ENCODE data around the gene CNOT9. TPM values are rescaled to one million over a fixed set of nuclear protein-coding genes. Genes with fewer than 3 reads are reported as not detected.

The CNOT9 gene
- total and polyA plus RNA-seq, 12 donors = 15.7 to 28.2 (median 20.5) TPM

DNA sequence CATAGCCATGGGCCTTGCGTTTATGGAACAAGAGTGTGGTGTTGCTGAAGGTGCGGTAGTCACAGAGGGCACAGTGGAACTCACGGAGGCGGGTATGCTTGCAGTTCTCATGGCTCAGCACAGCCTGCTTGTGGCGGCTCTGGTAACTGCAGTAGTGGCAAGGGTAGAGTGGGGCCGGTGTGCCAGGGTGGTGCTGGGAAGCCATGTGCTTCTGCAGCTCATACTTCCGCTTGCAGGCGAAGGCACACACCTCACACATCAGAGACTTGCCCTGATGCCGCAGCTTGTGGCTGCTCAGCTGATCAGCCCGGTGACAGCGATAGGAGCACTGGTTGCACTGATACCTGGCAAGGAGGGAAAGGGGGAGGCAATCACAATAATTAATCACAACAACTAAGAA is 76.1 kb downstream of the CNOT9 start:
- intact Hi-C loops (cut with DNase I) = loop anchor here in 5 of 10 donors (5.0 to 10.0 kb wide), 6 partner anchors 52 to 240 kb away; partner anchors contain the start of genes VIL1 (in 2 of the 5), CNOT9 (in 1 of the 5) and USP37 (in 1 of the 5)
- no peak for ATAC-seq
- H3K27me3 ChIP-seq = no peaks in the 10 kb centered on the region
- TF ChIP-seq CTCF (IDR thresholded peaks at IDR 0.05) = no peak
- no peak overlapping the region for H3K4me3 ChIP-seq
- H3K4me1 ChIP-seq = peaks cover 0 to 4% (median 0%) of the 10 kb centered on the region in 9 donors
- 95 to 97% methylated on average over 11 of the region's 11 CpGs for WGBS, 2 donors
- H3K27ac ChIP-seq = no peak overlapping the region
- no peak for DNase-seq
- H3K36me3 ChIP-seq = peaks cover 4 to 100% (median 75%) of the 10 kb centered on the region in 9 donors
- no peaks in the 10 kb centered on the region for H3K9me3 ChIP-seq

DNA sequence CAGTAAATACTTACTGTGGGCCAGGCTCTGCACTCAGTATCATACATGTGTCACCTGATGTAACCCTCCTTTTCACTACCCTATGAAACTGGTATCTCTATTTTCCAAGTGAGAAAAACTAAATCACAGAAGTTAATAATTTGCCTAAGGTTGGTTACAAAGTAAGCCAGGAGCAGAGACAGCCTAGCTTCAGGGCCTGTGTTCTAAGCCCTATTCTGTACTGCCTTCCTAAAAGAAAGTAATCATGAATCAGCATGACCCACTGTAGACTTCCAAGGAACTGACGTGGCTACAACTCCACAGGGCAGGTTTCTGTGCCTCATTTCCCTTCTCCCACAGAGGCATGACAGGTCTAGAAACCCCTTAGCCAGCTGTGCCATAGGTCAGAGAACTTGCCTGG is 76.5 kb downstream of the CNOT9 start:
- intact Hi-C loops (cut with DNase I) = loop anchor here in 5 of 10 donors (5.0 to 10.0 kb wide), 6 partner anchors 53 to 240 kb away; partner anchors contain the start of genes VIL1 (in 2 of the 5), CNOT9 (in 1 of the 5) and USP37 (in 1 of the 5)
- 91 to 93% methylated on average over 1 of the region's 1 CpG for WGBS, 2 donors
- Histone ChIP-seq H3K27me3 (no peaks in the 10 kb centered on the region), H3K4me1 (peaks cover 0 to 4% (median 0%) of the 10 kb centered on the region in 9 donors), H3K4me3 (no peak overlapping the region), H3K27ac (no peak overlapping the region), H3K9me3 (no peaks in the 10 kb centered on the region), H3K36me3 (peaks cover 4 to 100% (median 76%) of the 10 kb centered on the region in 9 donors)
- DNase-seq (no peak), ATAC-seq (no peak)
- TF ChIP-seq CTCF (IDR thresholded peaks at IDR 0.05) = no peak

Other genes with a start within 250 kb of the CNOT9 start
- gene CATIP, start 212.0 kb upstream of the CNOT9 start, total RNA-seq = not detected
- under 1 TPM in 1 of 2 donors, not detected in 1; 0.04 TPM for gene CATIP, start 212.0 kb upstream of the CNOT9 start, polyA plus RNA-seq
- gene SLC11A1, start 186.6 kb upstream of the CNOT9 start, total RNA-seq = 1 to 10 TPM in 9 of 10 donors, under 1 TPM in 1; 0.64 to 9.1 (median 4.0) TPM
- 1 to 10 TPM; 4.5 to 8.0 TPM for gene SLC11A1, start 186.6 kb upstream of the CNOT9 start, polyA plus RNA-seq
- 100 to 1,000 TPM in 2 of 10 donors, 10 to 100 TPM in 8; 77.9 to 118 (median 89.5) TPM for gene CTDSP1, start 169.0 kb upstream of the CNOT9 start, total RNA-seq
- 10 to 100 TPM; 84.2 to 95.0 TPM for gene CTDSP1, start 169.0 kb upstream of the CNOT9 start, polyA plus RNA-seq
- gene VIL1, start 149.7 kb upstream of the CNOT9 start, total RNA-seq = not detected
- under 1 TPM in 1 of 2 donors, not detected in 1; 0.06 TPM for gene VIL1, start 149.7 kb upstream of the CNOT9 start, polyA plus RNA-seq
- 10 to 100 TPM in 3 of 10 donors, 1 to 10 TPM in 7; 6.3 to 11.1 (median 8.5) TPM for gene USP37, start 488 bp upstream of the CNOT9 start, total RNA-seq
- gene USP37, start 488 bp upstream of the CNOT9 start, polyA plus RNA-seq = 1 to 10 TPM; 1.8 to 2.3 TPM
- 1 to 10 TPM in 6 of 10 donors, under 1 TPM in 4; 0.42 to 2.3 (median 1.1) TPM for gene PLCD4, start 39.1 kb downstream of the CNOT9 start, total RNA-seq
- under 1 TPM; 0.23 to 0.59 TPM for gene PLCD4, start 39.1 kb downstream of the CNOT9 start, polyA plus RNA-seq
- 10 to 100 TPM; 17.9 to 29.5 (median 22.9) TPM for gene ZNF142, start 90.8 kb downstream of the CNOT9 start, total RNA-seq
- gene ZNF142, start 90.8 kb downstream of the CNOT9 start, polyA plus RNA-seq = 10 to 100 TPM in 1 of 2 donors, 1 to 10 TPM in 1; 4.4 to 10.2 TPM
- gene BCS1L, start 90.8 kb downstream of the CNOT9 start, total RNA-seq = 10 to 100 TPM; 34.8 to 53.8 (median 44.6) TPM
- gene BCS1L, start 90.8 kb downstream of the CNOT9 start, polyA plus RNA-seq = 10 to 100 TPM; 52.8 to 84.2 TPM
- gene RNF25, start 103.2 kb downstream of the CNOT9 start, total RNA-seq = 10 to 100 TPM; 13.5 to 20.3 (median 16.3) TPM
- 10 to 100 TPM; 18.1 to 25.4 TPM for gene RNF25, start 103.2 kb downstream of the CNOT9 start, polyA plus RNA-seq
- 10 to 100 TPM in 1 of 10 donors, 1 to 10 TPM in 9; 4.2 to 16.0 (median 6.5) TPM for gene STK36, start 103.2 kb downstream of the CNOT9 start, total RNA-seq
- 10 to 100 TPM in 1 of 2 donors, 1 to 10 TPM in 1; 7.5 to 18.8 TPM for gene STK36, start 103.2 kb downstream of the CNOT9 start, polyA plus RNA-seq
- gene TTLL4, start 142.0 kb downstream of the CNOT9 start, total RNA-seq = 1 to 10 TPM; 4.3 to 8.2 (median 6.4) TPM
- 10 to 100 TPM in 1 of 2 donors, 1 to 10 TPM in 1; 7.3 to 10.3 TPM for gene TTLL4, start 142.0 kb downstream of the CNOT9 start, polyA plus RNA-seq
- gene CYP27A1, start 213.3 kb downstream of the CNOT9 start, total RNA-seq = 10 to 100 TPM in 2 of 10 donors, 1 to 10 TPM in 8; 3.7 to 12.8 (median 7.1) TPM
- 1 to 10 TPM; 8.9 to 9.1 TPM for gene CYP27A1, start 213.3 kb downstream of the CNOT9 start, polyA plus RNA-seq

All from heart right ventricle (tissue), 16 donors.